Activated CD4-positive, alpha-beta memory T cell treated with anti-CD3 and anti-CD28 coated beads, Interleukin-2, amount 10 ng/mL, durations not matched to agents 7 days and 5 days (primary cell): ENCODE data around the gene TRIM5. TPM values are rescaled to one million over a fixed set of nuclear protein-coding genes. Genes with fewer than 3 reads are reported as not detected.
"Not testable (repeated sequence)": the region's sequence is repeated elsewhere in the genome, so short reads cannot be mapped to it uniquely, and the experiment has no call there.

Experiments used
- CTCF ChIA-PET: fragments of 350-600 bp; sonication (Branson Sonifier 250); formaldehyde crosslinking; loops from one replicate; lab custom pipeline; 2021; ENCODE audit warnings: antibody characterized with exemption, inconsistent platforms; lab: Charles Lee
- POLR2A ChIA-PET: fragments of 350-600 bp; sonication (Branson Sonifier 250); formaldehyde crosslinking; loops from one replicate; lab custom pipeline; 2021; ENCODE audit warnings: antibody characterized with exemption; lab: Charles Lee
- DNase-seq: peaks from one replicate; pipeline ENCODE4 v3.0.0-alpha.2; 2020
- H3K27ac Mint-ChIP-seq: one replicate; pipeline ENCODE4 v1.8.0; 2021; ENCODE audit warnings: mild to moderate bottlenecking, mixed read lengths
- H3K27me3 Mint-ChIP-seq: one replicate; pipeline ENCODE4 v1.8.0; 2021; ENCODE audit warnings: mixed read lengths
- H3K36me3 Mint-ChIP-seq: one replicate; pipeline ENCODE4 v1.8.0; 2021; ENCODE audit warnings: low read depth, mixed read lengths
- H3K4me1 Mint-ChIP-seq: one replicate; pipeline ENCODE4 v1.8.0; 2021; ENCODE audit warnings: mixed read lengths
- H3K4me3 Mint-ChIP-seq: one replicate; pipeline ENCODE4 v1.8.0; 2021; ENCODE audit warnings: mild to moderate bottlenecking, mixed read lengths
- H3K9me3 Mint-ChIP-seq: one replicate; pipeline ENCODE4 v1.8.0; 2021; ENCODE audit warnings: mixed read lengths
- total RNA-seq, 2 experiments: library from RNA; stranded (reverse); gene quantifications; one replicate each; pipeline ENCODE4 v1.2.3, GENCODE V29; 2021

The TRIM5 gene
- total RNA-seq, 2 experiments from 2014 or later = 33.5 to 33.9 TPM

- CTCF ChIA-PET = interaction anchor here (0.6 to 1.9 kb wide), 6 partner anchors 9 to 679 kb away, joined by 3 to 10 read pairs (median 5); partner anchors contain the start of genes OR52N2 and TRIM34
- peak overlapping the region; percentile 90 for H3K27ac Mint-ChIP-seq
- peaks cover 23% of the 10 kb centered on the region for H3K36me3 Mint-ChIP-seq
- POLR2A ChIA-PET = interaction anchor here (0.9 to 3.4 kb wide), 8 partner anchors 12 to 62 kb away, joined by 3 to 25 read pairs (median 5); partner anchors contain the start of gene TRIM34
- H3K4me1 Mint-ChIP-seq = peaks cover 39% of the 10 kb centered on the region
- peak overlapping the region; percentile 91 for H3K4me3 Mint-ChIP-seq
- no peaks in the 10 kb centered on the region for H3K9me3 Mint-ChIP-seq
- no peak for DNase-seq
- no peaks in the 10 kb centered on the region for H3K27me3 Mint-ChIP-seq
Observed at GRCh38 chr11:5684036-5684645, 733 bp downstream of the TRIM5 start.

GRCh38 chr11:5683620-5684019 lies 1.3 kb downstream of the TRIM5 start:
- peak overlapping the region; percentile 90 for H3K27ac Mint-ChIP-seq
- peak overlapping the region; percentile 91 for H3K4me3 Mint-ChIP-seq
- POLR2A ChIA-PET = interaction anchor here (0.9 to 3.4 kb wide), 7 partner anchors 8 to 62 kb away, joined by 3 to 25 read pairs (median 3); partner anchors contain the start of gene TRIM34
- H3K36me3 Mint-ChIP-seq = peaks cover 29% of the 10 kb centered on the region
- peak; percentile 52 for DNase-seq
- CTCF ChIA-PET = interaction anchor here (1.4 to 1.9 kb wide), 4 partner anchors 30 to 680 kb away, joined by 3 to 10 read pairs (median 8); partner anchors contain the start of genes OR52N2 and TRIM34
- peaks cover 40% of the 10 kb centered on the region for H3K4me1 Mint-ChIP-seq
- H3K27me3 Mint-ChIP-seq, H3K9me3 Mint-ChIP-seq: not testable (repeated sequence)

- H3K27ac Mint-ChIP-seq, DNase-seq, H3K4me3 Mint-ChIP-seq, H3K9me3 Mint-ChIP-seq, H3K27me3 Mint-ChIP-seq, CTCF ChIA-PET: not testable (repeated sequence)
- POLR2A ChIA-PET = interaction anchor here (0.9 to 3.4 kb wide), 3 partner anchors 9 to 61 kb away, joined by 3 to 25 read pairs (median 3); partner anchors contain the start of gene TRIM34
- H3K36me3 Mint-ChIP-seq = peaks cover 35% of the 10 kb centered on the region
- peaks cover 37% of the 10 kb centered on the region for H3K4me1 Mint-ChIP-seq
Observed at GRCh38 chr11:5682890-5683441, 1.9 kb downstream of the TRIM5 start.

- no peak for DNase-seq
- Mint-ChIP-seq H3K4me1 (peaks cover 28% of the 10 kb centered on the region), H3K27me3 (no peaks in the 10 kb centered on the region), H3K36me3 (peaks cover 46% of the 10 kb centered on the region), H3K9me3 (no peaks in the 10 kb centered on the region), H3K4me3 (no peak overlapping the region), H3K27ac (no peak overlapping the region)
- POLR2A ChIA-PET = interaction anchor here (2.6 kb wide), 1 partner anchor 11 kb away, joined by 15 read pairs; the partner anchor contains the start of gene TRIM22
- CTCF ChIA-PET = no interaction called here
Observed at GRCh38 chr11:5679811-5680210, 5.1 kb downstream of the TRIM5 start.

- no peak overlapping the region for H3K4me3 Mint-ChIP-seq
- ChIA-PET POLR2A (no interaction called here), CTCF (no interaction called here)
- H3K27ac Mint-ChIP-seq = no peak overlapping the region
- no peak for DNase-seq
- no peaks in the 10 kb centered on the region for H3K9me3 Mint-ChIP-seq
- H3K36me3 Mint-ChIP-seq = peaks cover 30% of the 10 kb centered on the region
- H3K27me3 Mint-ChIP-seq = no peaks in the 10 kb centered on the region
- H3K4me1 Mint-ChIP-seq = peaks cover 9% of the 10 kb centered on the region
Observed at GRCh38 chr11:5674391-5674790, 10.5 kb downstream of the TRIM5 start.

GRCh38 chr11:5671831-5672230 lies 13.0 kb downstream of the TRIM5 start:
- Mint-ChIP-seq H3K4me1 (no peaks in the 10 kb centered on the region), H3K9me3 (no peaks in the 10 kb centered on the region), H3K27me3 (no peaks in the 10 kb centered on the region), H3K36me3 (peaks cover 13% of the 10 kb centered on the region), H3K4me3 (no peak overlapping the region), H3K27ac (no peak overlapping the region)
- POLR2A ChIA-PET = no interaction called here
- no peak for DNase-seq
- CTCF ChIA-PET = no interaction called here

- ChIA-PET POLR2A (no interaction called here), CTCF (no interaction called here)
- Mint-ChIP-seq H3K4me3 (no peak overlapping the region), H3K9me3 (no peaks in the 10 kb centered on the region), H3K27me3 (no peaks in the 10 kb centered on the region), H3K27ac (no peak overlapping the region), H3K36me3 (peaks cover 21% of the 10 kb centered on the region), H3K4me1 (no peaks in the 10 kb centered on the region)
- DNase-seq = no peak
Observed at GRCh38 chr11:5666402-5666793, 18.5 kb downstream of the TRIM5 start.

GRCh38 chr11:5665746-5666401 lies 19.0 kb downstream of the TRIM5 start:
- POLR2A ChIA-PET = no interaction called here
- Mint-ChIP-seq H3K4me1 (no peaks in the 10 kb centered on the region), H3K27me3 (no peaks in the 10 kb centered on the region), H3K36me3 (peaks cover 21% of the 10 kb centered on the region), H3K9me3 (no peaks in the 10 kb centered on the region), H3K27ac (no peak overlapping the region), H3K4me3 (no peak overlapping the region)
- no peak for DNase-seq
- CTCF ChIA-PET = no interaction called here

GRCh38 chr11:5665051-5665570 lies 19.8 kb downstream of the TRIM5 start:
- DNase-seq = no peak
- Mint-ChIP-seq H3K9me3 (no peaks in the 10 kb centered on the region), H3K4me3 (no peak overlapping the region), H3K4me1 (no peaks in the 10 kb centered on the region), H3K27ac (no peak overlapping the region), H3K27me3 (no peaks in the 10 kb centered on the region), H3K36me3 (peaks cover 21% of the 10 kb centered on the region)
- ChIA-PET POLR2A (no interaction called here), CTCF (no interaction called here)

- H3K27ac Mint-ChIP-seq = no peak overlapping the region
- H3K4me1 Mint-ChIP-seq = no peaks in the 10 kb centered on the region
- POLR2A ChIA-PET = no interaction called here
- no peak for DNase-seq
- H3K36me3 Mint-ChIP-seq = peaks cover 21% of the 10 kb centered on the region
- no peaks in the 10 kb centered on the region for H3K27me3 Mint-ChIP-seq
- no peak overlapping the region for H3K4me3 Mint-ChIP-seq
- H3K9me3 Mint-ChIP-seq = no peaks in the 10 kb centered on the region
- CTCF ChIA-PET = no interaction called here
Observed at GRCh38 chr11:5663511-5663910, 21.4 kb downstream of the TRIM5 start.

GRCh38 chr11:5658318-5658717 lies 26.6 kb downstream of the TRIM5 start:
- no peak for DNase-seq
- Mint-ChIP-seq H3K27me3 (no peaks in the 10 kb centered on the region), H3K27ac (no peak overlapping the region), H3K4me1 (no peaks in the 10 kb centered on the region), H3K36me3 (peaks cover 7% of the 10 kb centered on the region), H3K9me3 (peaks cover 6% of the 10 kb centered on the region), H3K4me3 (no peak overlapping the region)
- CTCF ChIA-PET = no interaction called here
- POLR2A ChIA-PET = no interaction called here

GRCh38 chr11:5656956-5657355 lies 27.9 kb downstream of the TRIM5 start:
- H3K9me3 Mint-ChIP-seq, H3K27ac Mint-ChIP-seq, DNase-seq, H3K4me1 Mint-ChIP-seq, CTCF ChIA-PET, H3K27me3 Mint-ChIP-seq, POLR2A ChIA-PET, H3K36me3 Mint-ChIP-seq, H3K4me3 Mint-ChIP-seq: not testable (repeated sequence)

GRCh38 chr11:5655474-5655873 lies 29.4 kb downstream of the TRIM5 start:
- Mint-ChIP-seq H3K9me3 (peaks cover 8% of the 10 kb centered on the region), H3K27me3 (peaks cover 2% of the 10 kb centered on the region), H3K36me3 (peaks cover 7% of the 10 kb centered on the region), H3K27ac (no peak overlapping the region), H3K4me3 (no peak overlapping the region), H3K4me1 (no peaks in the 10 kb centered on the region)
- CTCF ChIA-PET = no interaction called here
- DNase-seq = no peak
- POLR2A ChIA-PET = no interaction called here
